HepG2 (cell line): Measurements from ENCODE around the gene PLEKHA8. TPM values are rescaled to one million over a fixed set of nuclear protein-coding genes. Genes with fewer than 3 reads are reported as not detected.

Source experiments
- ATAC-seq: fragments of 200-7000 bp; cut with Tn5 transposase; 3 replicates; pipeline ENCODE4 v1.9.1; 2020; ENCODE audit warnings: mild to moderate bottlenecking, moderate library complexity
- BruUV-seq: library from RNA; stranded (reverse); fragments of 400-500 nt; replicated peaks from 2 replicates; lab custom pipeline; 2021; lab: Mats Ljungman, UMichigan
- CTCF ChIA-PET: fragments of 300-600 bp; formaldehyde crosslinking; extraction: SDS; loops from one replicate; lab custom pipeline; 2021; ENCODE audit warnings: low total read pairs, inconsistent platforms, low intra/inter-chr PET ratio; lab: Yijun Ruan, JAX
- POLR2A ChIA-PET: fragments of 350-600 bp; sonication (Branson Sonifier 250); formaldehyde crosslinking; loops from one replicate; lab custom pipeline; 2020; ENCODE audit warnings: antibody characterized with exemption, inconsistent platforms; lab: Yijun Ruan, JAX
- DNase-seq: peaks from one replicate; pipeline ENCODE4 v3.0.0-alpha.2; 2015; ENCODE audit warnings: low spot score
- FAIRE-seq: peaks from 3 replicates; lab custom pipeline; 2011; peaks lifted over from hg19 to GRCh38; lab: Jason Lieb, UNC
- H2AFZ ChIP-seq: one replicate; pipeline ENCODE4 v1.6.1; 2011; ENCODE audit warnings: low read length, inconsistent platforms
- H3K27ac ChIP-seq: fragments of 300-600 bp; 3 replicates; pipeline ENCODE4 v1.8.0; 2011; ENCODE audit warnings: mixed run types, mild to moderate bottlenecking, mixed read lengths, low read length, inconsistent platforms; ENCODE audit not compliant: insufficient read depth; ENCODE audit errors: extremely low read length
- H3K27me3 ChIP-seq, 2 experiments: fragments of 200-600 bp in 1 of 2; 2 replicates in 1 of 2; 3 replicates in 1 of 2; pipeline versions ENCODE4 v1.6.0 to v1.8.0; 2011; ENCODE audit warnings: low read length in 2 of 2, mild to moderate bottlenecking in 2 of 2, moderate library complexity in 2 of 2, inconsistent platforms in 1 of 2; ENCODE audit not compliant: insufficient read depth in 2 of 2, control insufficient read depth in 1 of 2
- H3K36me3 ChIP-seq, 2 experiments: fragments of 200-600 bp in 1 of 2; replicated peaks in 1 of 2; 2 replicates in 1 of 2; 3 replicates in 1 of 2; pipeline versions ENCODE4 v1.5.1 to v1.8.0; 2011; ENCODE audit warnings: low read length in 2 of 2, inconsistent platforms in 1 of 2; ENCODE audit not compliant: insufficient read depth in 2 of 2, control insufficient read depth in 1 of 2
- H3K4me1 ChIP-seq: 2 replicates; pipeline ENCODE4 v1.5.1; 2012; ENCODE audit warnings: low read length, inconsistent platforms; ENCODE audit not compliant: insufficient read depth
- H3K4me2 ChIP-seq: 2 replicates; pipeline ENCODE4 v1.6.0; 2011; ENCODE audit warnings: low read depth, low read length, inconsistent platforms
- H3K4me3 ChIP-seq, 3 experiments: fragments of 200-600 bp in 1 of 3; sonication (generic), shearing (Covaris generic) in 1 of 3; replicated peaks in 1 of 3; 2 replicates each; pipeline ENCODE4 v1.5.1; 2011 to 2016; ENCODE audit warnings: low read length in 3 of 3, inconsistent platforms in 2 of 3, low read depth in 2 of 3, mild to moderate bottlenecking in 2 of 3, control low read depth in 1 of 3, mixed read lengths in 1 of 3; ENCODE audit not compliant: insufficient read depth in 1 of 3
- H3K79me2 ChIP-seq: one replicate; pipeline ENCODE4 v1.6.1; 2011; ENCODE audit warnings: low read length, inconsistent platforms; ENCODE audit not compliant: insufficient read depth
- H3K9ac ChIP-seq: 2 replicates; pipeline ENCODE4 v1.6.0; 2011; ENCODE audit warnings: mild to moderate bottlenecking, low read depth, low read length, inconsistent platforms; ENCODE audit not compliant: insufficient read depth
- H3K9me3 ChIP-seq: 2 replicates; pipeline ENCODE4 v1.5.1; 2012; ENCODE audit warnings: mild to moderate bottlenecking, low read length
- H4K20me1 ChIP-seq: 2 replicates; pipeline ENCODE4 v1.6.0; 2011; ENCODE audit warnings: inconsistent platforms, mild to moderate bottlenecking, low read length, moderate library complexity; ENCODE audit not compliant: insufficient read depth
- CTCF ChIP-seq: sonication (generic); formaldehyde crosslinking; IDR thresholded peaks from 2 replicates; pipeline ENCODE4 v1.5.0; 2020; ENCODE audit warnings: mild to moderate bottlenecking, missing genetic modification reagents, moderate library complexity
- GABPB1 ChIP-seq: IDR thresholded peaks from 2 replicates; pipeline ENCODE4 v1.6.1; 2016; ENCODE audit warnings: mild to moderate bottlenecking, missing genetic modification reagents, moderate library complexity, missing compliant biosample characterization
- HNF4A ChIP-seq: sonication (generic); formaldehyde crosslinking; IDR thresholded peaks from 2 replicates; pipeline ENCODE4 v1.4.0; 2020; ENCODE audit warnings: missing genetic modification reagents
- SMC3 ChIP-seq: IDR thresholded peaks from 2 replicates; pipeline ENCODE4 v1.6.1; 2011; ENCODE audit warnings: low read length, improper control_type of control experiment
- STAG1 ChIP-seq: sonication (generic); formaldehyde crosslinking; IDR thresholded peaks from 2 replicates; pipeline ENCODE4 v1.4.0; 2020; ENCODE audit warnings: missing genetic modification reagents
- SUZ12 ChIP-seq: fragments of 150-350 bp; IDR thresholded peaks from 2 replicates; pipeline ENCODE4 v1.6.1; 2014; ENCODE audit warnings: low read depth, low read length
- ZKSCAN8 ChIP-seq: IDR thresholded peaks from 2 replicates; pipeline ENCODE4 v1.6.1; 2016; ENCODE audit warnings: borderline replicate concordance, missing genetic modification reagents, missing compliant biosample characterization
- ZSCAN21 ChIP-seq: sonication (generic); formaldehyde crosslinking; IDR thresholded peaks from 2 replicates; pipeline ENCODE4 v1.8.0; 2022; ENCODE audit warnings: mild to moderate bottlenecking, missing genetic modification reagents, moderate library complexity, borderline replicate concordance
- WGBS: methylation state at CpG from one replicate; pipeline ENCODE4 v1.1.6; 2017; ENCODE audit warnings: low lambda C conversion rate; 5-methylcytosine and 5-hydroxymethylcytosine counted together
- in situ Hi-C: cut with HindIII; loops from 2 replicates; pipeline ENCODE4 v1.10.0; 2017; ENCODE audit warnings: low pct_unique_long_range_greater_than_20kb; ENCODE audit not compliant: extremely low pct_ligation_motif_present
- intact Hi-C: fragments of 100-400 bp; cut with micrococcal nuclease; formaldehyde crosslinking; loops from one replicate; pipeline ENCODE4 v1.10.0; 2022; ENCODE audit not compliant: unreplicated experiment
- polyA plus RNA-seq, 8 experiments: library from polyadenylated mRNA; depleted of rRNA in 3 of 8; stranded (reverse) in 7 of 8; unstranded in 1 of 8; fragments of >200 nt; fragmentation: Illumina TruSeq in 4 of 8; extraction: Trizol in 4 of 8; gene quantifications; 2 replicates each; pipeline versions ENCODE4 v1.2.1 to v1.2.3, GENCODE V29; 2011 to 2016; ENCODE audit warnings: low read depth in 4 of 8, missing spikeins in 1 of 8, mixed read lengths in 1 of 8; ENCODE audit not compliant: insufficient read depth in 1 of 8
- total RNA-seq, 5 experiments: library from RNA; depleted of rRNA; stranded (reverse); fragments of >200 nt; fragmentation: Illumina TruSeq; extraction: Trizol; gene quantifications; 2 replicates each; pipeline ENCODE4 v1.2.3, GENCODE V29; 2016; ENCODE audit warnings: low read depth in 1 of 5

PLEKHA8 gene
- total and polyA plus RNA-seq, 2 of the 13 experiments (the other 11 are each of a cell fraction or from before 2014, with no cell fraction given), result 12.5 to 26.4 TPM

GRCh38 chr7:30062587-30062986 lies 34.4 kb downstream of the PLEKHA8 start:
- Histone ChIP-seq H3K27ac (no peak overlapping the region), H4K20me1 (no peaks in the 10 kb centered on the region), H3K9ac (no peak overlapping the region), H3K36me3 (peaks cover 5 to 37% of the 10 kb centered on the region in 2 experiments), H3K4me2 (no peak overlapping the region), H3K4me3 (no peak overlapping the region), H2AFZ (no peak overlapping the region), H3K9me3 (no peaks in the 10 kb centered on the region), H3K79me2 (no peaks in the 10 kb centered on the region), H3K4me1 (no peaks in the 10 kb centered on the region), H3K27me3 (no peaks in the 10 kb centered on the region)
- TF ChIP-seq ZSCAN21, result no peak
- no peak for TF ChIP-seq SUZ12
- TF ChIP-seq CTCF, result peak; percentile 56
- TF ChIP-seq HNF4A (CRISPR knock-in tag), result no peak
- no peak for TF ChIP-seq GABPB1 (CRISPR knock-in tag)
- TF ChIP-seq SMC3, result no peak
- TF ChIP-seq STAG1 (CRISPR knock-in tag), result peak; percentile 60
- no peak for TF ChIP-seq ZKSCAN8 (CRISPR knock-in tag)
- in situ Hi-C loops (loop anchor here (10.0 kb wide), 1 partner anchor 188 kb away; no protein-coding TSS in a partner anchor), intact Hi-C loops (loop anchor here (1.0 to 2.0 kb wide), 4 partner anchors 34 to 184 kb away; partner anchors contain the start of genes PLEKHA8 and SCRN1)
- POLR2A ChIA-PET, result no interaction called here
- ATAC-seq, result peak; percentile 61
- 75% methylated on average over 1 of the region's 1 CpG for WGBS
- DNase-seq, result peak; percentile 44
- no TSS peak for BruUV-seq
- FAIRE-seq, result no peak
- CTCF ChIA-PET, result interaction anchor here (1.1 to 2.7 kb wide), 2 partner anchors 10 to 184 kb away, joined by 3 to 8 read pairs; no protein-coding TSS in a partner anchor
